Large intestine (tissue), 3 donors: ENCODE results near the gene HNRNPUL1. TPM values are rescaled to one million over a fixed set of nuclear protein-coding genes. Genes with fewer than 3 reads are reported as not detected.

ENCODE experiments used
- DNase-seq, 2 donors: peaks; one replicate each; pipeline versions ENCODE4 v3.0.0 to v3.0.0-alpha.2; 2013
- H3K27ac ChIP-seq: one replicate; pipeline ENCODE4 v1.5.1; 2013; ENCODE audit warnings: low read length
- H3K27me3 ChIP-seq: 2 replicates; pipeline ENCODE4 v1.6.1; 2013; ENCODE audit warnings: low read length; ENCODE audit not compliant: control insufficient read depth, insufficient read depth
- H3K36me3 ChIP-seq: 2 replicates; pipeline ENCODE4 v1.6.1; 2013; ENCODE audit warnings: low read length; ENCODE audit not compliant: control insufficient read depth, insufficient read depth
- H3K4me1 ChIP-seq: one replicate; pipeline ENCODE4 v1.6.1; 2013; ENCODE audit warnings: low read length; ENCODE audit not compliant: control insufficient read depth, insufficient read depth
- H3K4me3 ChIP-seq: one replicate; pipeline ENCODE4 v1.5.1; 2013; ENCODE audit warnings: low read length
- H3K9me3 ChIP-seq: one replicate; pipeline ENCODE4 v1.6.1; 2013; ENCODE audit warnings: mild to moderate bottlenecking, low read depth, low read length, moderate library complexity; ENCODE audit not compliant: control insufficient read depth
- WGBS: methylation state at CpG from one replicate; pipeline ENCODE4 v1.1.5; 2013; ENCODE audit warnings: low lambda C conversion rate; ENCODE audit not compliant: insufficient coverage; 5-methylcytosine and 5-hydroxymethylcytosine counted together
- polyA plus RNA-seq: library from polyadenylated mRNA; unstranded; fragments of 120-200 nt; gene quantifications from one replicate; pipeline ENCODE4 v1.2.1, GENCODE V29; 2013

Gene HNRNPUL1
- polyA plus RNA-seq, 1 donor: 142 TPM

GRCh38 chr19:41325947-41326706, 62.0 kb downstream of the HNRNPUL1 start:
- peaks cover 6% of the 10 kb centered on the region for H3K9me3 ChIP-seq
- H3K27ac ChIP-seq: peak overlapping the region; percentile 28
- peak in 1 of 2 donors; percentile 48 for DNase-seq
- H3K27me3 ChIP-seq: peaks cover 28% of the 10 kb centered on the region
- WGBS: no CpG with 5 or more reads among the region's 30 CpGs
- peak overlapping the region; percentile 21 for H3K4me3 ChIP-seq
- H3K4me1 ChIP-seq: peaks cover 40% of the 10 kb centered on the region
- peaks cover 18% of the 10 kb centered on the region for H3K36me3 ChIP-seq

DNA sequence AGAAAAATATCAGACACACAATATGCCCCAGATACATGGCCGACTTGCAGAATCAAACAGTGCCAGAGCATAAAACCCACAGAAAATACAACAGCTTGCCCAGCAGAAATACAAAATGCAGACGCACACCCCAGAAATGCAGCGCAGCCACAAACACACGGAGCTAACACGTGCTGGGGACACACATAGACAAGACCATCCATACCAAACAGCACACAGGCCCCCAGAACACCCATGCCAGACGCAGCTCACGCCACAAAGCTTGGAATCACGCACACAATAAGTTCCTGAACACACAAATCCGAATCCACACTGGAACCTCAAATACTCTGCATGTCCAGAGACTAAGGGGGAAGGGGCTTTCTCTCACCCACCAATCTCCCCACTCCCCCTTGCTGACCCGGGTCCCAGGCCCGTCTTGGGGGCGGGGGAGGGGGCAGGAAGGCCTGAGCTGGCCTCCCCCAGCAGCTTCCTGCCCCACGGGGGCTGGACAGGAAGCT, 63.0 kb downstream of the HNRNPUL1 start:
- H3K36me3 ChIP-seq: peaks cover 8% of the 10 kb centered on the region
- H3K27me3 ChIP-seq: peaks cover 38% of the 10 kb centered on the region
- no peak for DNase-seq
- peaks cover 6% of the 10 kb centered on the region for H3K9me3 ChIP-seq
- H3K27ac ChIP-seq: no peak overlapping the region
- peak overlapping the region; percentile 30 for H3K4me3 ChIP-seq
- H3K4me1 ChIP-seq: peaks cover 40% of the 10 kb centered on the region
- no CpG with 5 or more reads among the region's 13 CpGs for WGBS

GRCh38 chr19:41327576-41328156, 63.5 kb downstream of the HNRNPUL1 start:
- Histone ChIP-seq H3K4me3 (peak overlapping the region; percentile 30), H3K27me3 (peaks cover 41% of the 10 kb centered on the region), H3K36me3 (peaks cover 3% of the 10 kb centered on the region), H3K9me3 (peaks cover 6% of the 10 kb centered on the region), H3K4me1 (peaks cover 40% of the 10 kb centered on the region), H3K27ac (no peak overlapping the region)
- WGBS: no CpG with 5 or more reads among the region's 33 CpGs
- peak; percentile 62 to 75 for DNase-seq

DNA sequence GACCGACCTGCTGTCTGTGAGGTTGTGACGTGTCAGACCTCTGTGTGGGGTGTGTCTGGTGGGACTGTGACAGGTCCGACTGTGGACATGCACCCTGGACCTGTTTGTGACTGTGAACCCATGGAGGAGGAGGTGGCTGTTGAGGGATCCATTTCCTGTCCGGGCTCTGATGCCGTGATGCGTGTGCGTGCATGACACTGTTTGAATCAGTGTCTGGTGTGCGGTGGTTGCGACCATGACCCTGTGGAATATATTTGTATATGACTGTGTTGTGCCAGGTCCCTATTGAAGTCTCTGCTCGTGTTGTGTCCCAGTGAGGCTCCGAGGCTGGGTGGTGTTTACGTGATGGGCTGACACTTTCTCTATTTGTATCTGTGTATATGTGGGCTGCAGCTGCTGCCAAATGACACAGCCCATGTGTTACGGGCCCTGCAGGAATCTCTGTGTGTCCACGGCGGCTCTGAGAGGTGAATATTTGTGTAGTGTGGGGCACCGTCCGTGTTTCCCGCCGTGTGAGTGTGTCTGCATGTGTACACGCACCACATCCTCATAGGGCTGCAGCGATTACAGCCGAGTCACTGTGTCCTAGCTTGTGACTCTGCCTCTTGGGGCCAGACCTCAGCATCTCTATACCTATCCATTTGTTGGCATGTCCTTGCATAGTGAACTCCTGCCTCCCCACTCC, 64.1 kb downstream of the HNRNPUL1 start:
- WGBS: no CpG with 5 or more reads among the region's 22 CpGs
- Histone ChIP-seq H3K27me3 (peaks cover 41% of the 10 kb centered on the region), H3K9me3 (peaks cover 6% of the 10 kb centered on the region), H3K4me3 (no peak overlapping the region), H3K36me3 (no peaks in the 10 kb centered on the region), H3K4me1 (peaks cover 35% of the 10 kb centered on the region), H3K27ac (no peak overlapping the region)
- DNase-seq: no peak

GRCh38 chr19:41328842-41329225, 64.7 kb downstream of the HNRNPUL1 start:
- no peaks in the 10 kb centered on the region for H3K36me3 ChIP-seq
- DNase-seq: no peak
- peaks cover 32% of the 10 kb centered on the region for H3K4me1 ChIP-seq
- H3K4me3 ChIP-seq: no peak overlapping the region
- no CpG with 5 or more reads among the region's 1 CpG for WGBS
- peaks cover 6% of the 10 kb centered on the region for H3K9me3 ChIP-seq
- H3K27ac ChIP-seq: no peak overlapping the region
- peaks cover 41% of the 10 kb centered on the region for H3K27me3 ChIP-seq

GRCh38 chr19:41330481-41330880, 66.3 kb downstream of the HNRNPUL1 start:
- H3K9me3 ChIP-seq: peaks cover 6% of the 10 kb centered on the region
- H3K27me3 ChIP-seq: peaks cover 38% of the 10 kb centered on the region
- H3K4me3 ChIP-seq: no peak overlapping the region
- peaks cover 24% of the 10 kb centered on the region for H3K4me1 ChIP-seq
- DNase-seq: no peak
- no CpG with 5 or more reads among the region's 4 CpGs for WGBS
- H3K36me3 ChIP-seq: no peaks in the 10 kb centered on the region
- no peak overlapping the region for H3K27ac ChIP-seq

- Histone ChIP-seq H3K36me3 (no peaks in the 10 kb centered on the region), H3K27ac (no peak overlapping the region), H3K27me3 (peaks cover 32% of the 10 kb centered on the region), H3K4me1 (peaks cover 18% of the 10 kb centered on the region), H3K4me3 (no peak overlapping the region), H3K9me3 (no peaks in the 10 kb centered on the region)
- 20% methylated on average over 1 of the region's 47 CpGs for WGBS
- no peak for DNase-seq
Observed at GRCh38 chr19:41330946-41331678, 66.9 kb downstream of the HNRNPUL1 start.

DNA sequence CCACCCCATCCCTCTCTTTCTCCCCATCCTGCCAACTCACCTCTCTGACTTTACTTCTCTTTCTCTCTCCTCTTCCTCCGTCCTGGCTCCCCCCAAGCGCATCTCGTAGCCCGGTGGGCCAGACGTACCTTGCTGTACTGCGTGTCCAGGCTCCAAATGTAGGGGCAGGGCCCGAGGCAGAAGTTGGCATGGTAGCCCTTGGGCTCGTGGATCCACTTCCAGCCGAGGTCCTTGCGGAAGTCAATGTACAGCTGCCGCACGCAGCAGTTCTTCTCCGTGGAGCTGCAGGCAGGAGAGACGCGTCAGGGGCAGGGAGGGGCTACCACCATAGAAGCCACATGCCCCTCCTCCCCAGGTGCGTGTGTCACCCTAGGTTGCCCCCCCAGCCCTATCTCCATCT, 67.8 kb downstream of the HNRNPUL1 start:
- peaks cover 23% of the 10 kb centered on the region for H3K27me3 ChIP-seq
- H3K27ac ChIP-seq: no peak overlapping the region
- H3K4me3 ChIP-seq: no peak overlapping the region
- WGBS: 93% methylated on average over 3 of the region's 16 CpGs
- H3K9me3 ChIP-seq: no peaks in the 10 kb centered on the region
- H3K4me1 ChIP-seq: peaks cover 12% of the 10 kb centered on the region
- DNase-seq: no peak
- no peaks in the 10 kb centered on the region for H3K36me3 ChIP-seq

- no CpG with 5 or more reads among the region's 5 CpGs for WGBS
- no peaks in the 10 kb centered on the region for H3K36me3 ChIP-seq
- DNase-seq: no peak
- no peaks in the 10 kb centered on the region for H3K9me3 ChIP-seq
- no peak overlapping the region for H3K4me3 ChIP-seq
- peaks cover 8% of the 10 kb centered on the region for H3K4me1 ChIP-seq
- H3K27ac ChIP-seq: no peak overlapping the region
- H3K27me3 ChIP-seq: peaks cover 19% of the 10 kb centered on the region
Observed at GRCh38 chr19:41332468-41332867, 68.3 kb downstream of the HNRNPUL1 start.

GRCh38 chr19:41334793-41335192, 70.6 kb downstream of the HNRNPUL1 start:
- no peak overlapping the region for H3K4me3 ChIP-seq
- H3K27ac ChIP-seq: no peak overlapping the region
- WGBS: no CpG with 5 or more reads among the region's 5 CpGs
- no peaks in the 10 kb centered on the region for H3K9me3 ChIP-seq
- no peak for DNase-seq
- H3K27me3 ChIP-seq: peaks cover 15% of the 10 kb centered on the region
- H3K4me1 ChIP-seq: no peaks in the 10 kb centered on the region
- H3K36me3 ChIP-seq: no peaks in the 10 kb centered on the region
